Upper lobe of left lung (tissue), 6 donors: ENCODE results near the gene PGBD2. TPM values are rescaled to one million over a fixed set of nuclear protein-coding genes. Genes with fewer than 3 reads are reported as not detected.

ENCODE experiments used
- ATAC-seq, 2 donors: fragments of 200-7000 bp; cut with Tn5 transposase; one replicate each; pipeline ENCODE4 v1.9.1; 2022; ENCODE audit warnings: mild to moderate bottlenecking in 2 of 2, moderate library complexity in 2 of 2; ENCODE audit not compliant: low FRiP score in 2 of 2
- DNase-seq, 2 donors: peaks; one replicate each; pipeline ENCODE4 v3.0.0-alpha.2; 2019 to 2020
- H3K27ac ChIP-seq, 4 donors: fragments of 200-600 bp; sonication (generic); one replicate each; pipeline ENCODE4 v1.5.1; 2016 to 2019
- H3K27me3 ChIP-seq, 4 donors: fragments of 200-600 bp; sonication (generic); one replicate each; pipeline ENCODE4 v1.5.1; 2017 to 2019
- H3K36me3 ChIP-seq, 4 donors: fragments of 200-600 bp; sonication (generic); one replicate each; pipeline ENCODE4 v1.5.1; 2016 to 2019
- H3K4me1 ChIP-seq, 4 donors: fragments of 200-600 bp; sonication (generic); one replicate each; pipeline ENCODE4 v1.5.1; 2018 to 2019
- H3K4me3 ChIP-seq, 4 donors: fragments of 200-600 bp; sonication (generic); one replicate each; pipeline ENCODE4 v1.5.1; 2017 to 2019; ENCODE audit warnings: mild to moderate bottlenecking in 2 of 4, moderate library complexity in 1 of 4
- H3K9me3 ChIP-seq, 4 donors: fragments of 200-600 bp; sonication (generic); one replicate each; pipeline ENCODE4 v1.5.1; 2018 to 2019
- CTCF ChIP-seq, 6 experiments: fragments of 450-650 bp in 4 of 6; fragments of 200-600 bp in 2 of 6; sonication (generic) in 2 of 6; IDR thresholded peaks; one replicate each; pipeline ENCODE4 v1.5.1; 2016 to 2019; ENCODE audit warnings: antibody characterized with exemption in 6 of 6
- EP300 ChIP-seq, 4 donors: sonication (generic); formaldehyde crosslinking; IDR thresholded peaks; one replicate each; pipeline ENCODE4 v1.5.1; 2017; ENCODE audit warnings: antibody characterized with exemption in 4 of 4, control low read depth in 2 of 4
- POLR2A ChIP-seq, 4 donors: fragments of 450-650 bp; IDR thresholded peaks; one replicate each; pipeline ENCODE4 v1.5.1; 2016 to 2017; ENCODE audit warnings: antibody characterized with exemption in 4 of 4, mild to moderate bottlenecking in 2 of 4
- POLR2AphosphoS5 ChIP-seq, 2 donors: sonication (generic); formaldehyde crosslinking; IDR thresholded peaks; one replicate each; pipeline ENCODE4 v1.5.1; 2017; ENCODE audit warnings: antibody characterized with exemption in 2 of 2
- WGBS, 2 donors: methylation state at CpG; one replicate each; pipeline ENCODE4 v1.1.5; 2017 to 2018; 5-methylcytosine and 5-hydroxymethylcytosine counted together
- total RNA-seq, 6 donors: library from RNA; depleted of rRNA in 4 of 6; stranded (reverse); fragments of >200 nt in 4 of 6; gene quantifications; one replicate each; pipeline versions ENCODE4 v1.1.0 to v1.2.1, GENCODE V29; 2016 to 2021
- donor health status: DM: no; HTN: no; CAD: no; lungs with moderate emphysema.
- donor health status: DM: no; HTN: yes; CAD: no; lungs with severe emphysema.

PGBD2 gene
- total RNA-seq, 6 donors from 2014 or later: 5.6 to 19.9 (median 6.7) TPM

- no peaks in the 10 kb centered on the region for H3K9me3 ChIP-seq
- H3K4me1 ChIP-seq: no peaks in the 10 kb centered on the region
- 49 to 70% methylated on average over 2 of the region's 2 CpGs for WGBS, 2 donors
- no peak overlapping the region for H3K27ac ChIP-seq
- H3K27me3 ChIP-seq: no peaks in the 10 kb centered on the region
- DNase-seq (no peak), ATAC-seq (no peak)
- TF ChIP-seq POLR2A (IDR thresholded peaks at IDR 0.05): no peak
- TF ChIP-seq POLR2AphosphoS5 (IDR thresholded peaks at IDR 0.05): no peak
- no peak for TF ChIP-seq CTCF (IDR thresholded peaks at IDR 0.05)
- TF ChIP-seq EP300 (IDR thresholded peaks at IDR 0.05): no peak
- peaks cover 16 to 50% (median 42%) of the 10 kb centered on the region in 4 donors for H3K36me3 ChIP-seq
- no peak overlapping the region for H3K4me3 ChIP-seq
Measured at GRCh38 chr1:248913933-248914332, 7.9 kb downstream of the PGBD2 start.

- H3K27me3 ChIP-seq: no peaks in the 10 kb centered on the region
- TF ChIP-seq POLR2A (IDR thresholded peaks at IDR 0.05) (no peak), CTCF (IDR thresholded peaks at IDR 0.05) (no peak), POLR2AphosphoS5 (IDR thresholded peaks at IDR 0.05) (no peak), EP300 (IDR thresholded peaks at IDR 0.05) (no peak)
- 94 to 97% methylated on average over 5 of the region's 5 CpGs for WGBS, 2 donors
- no peak for DNase-seq
- no peak overlapping the region for H3K4me3 ChIP-seq
- no peaks in the 10 kb centered on the region for H3K4me1 ChIP-seq
- no peak overlapping the region for H3K27ac ChIP-seq
- peaks cover 16 to 50% (median 42%) of the 10 kb centered on the region in 4 donors for H3K36me3 ChIP-seq
- H3K9me3 ChIP-seq: no peaks in the 10 kb centered on the region
- no peak for ATAC-seq
Measured at GRCh38 chr1:248914796-248915381, 8.9 kb downstream of the PGBD2 start.

- Histone ChIP-seq H3K4me3 (no peak overlapping the region), H3K36me3 (peaks cover 16 to 47% (median 42%) of the 10 kb centered on the region in 4 donors), H3K27ac (no peak overlapping the region), H3K27me3 (no peaks in the 10 kb centered on the region), H3K9me3 (no peaks in the 10 kb centered on the region), H3K4me1 (no peaks in the 10 kb centered on the region)
- WGBS, 2 donors: 86 to 94% methylated on average over 8 of the region's 8 CpGs
- no peak for DNase-seq
- no peak for ATAC-seq
- TF ChIP-seq POLR2A (IDR thresholded peaks at IDR 0.05) (no peak), CTCF (IDR thresholded peaks at IDR 0.05) (no peak), POLR2AphosphoS5 (IDR thresholded peaks at IDR 0.05) (no peak), EP300 (IDR thresholded peaks at IDR 0.05) (no peak)
Measured at GRCh38 chr1:248918131-248918530, 12.1 kb downstream of the PGBD2 start.

- ATAC-seq: no peak
- TF ChIP-seq EP300 (IDR thresholded peaks at IDR 0.05) (no peak), POLR2A (IDR thresholded peaks at IDR 0.05) (no peak), CTCF (IDR thresholded peaks at IDR 0.05) (no peak), POLR2AphosphoS5 (IDR thresholded peaks at IDR 0.05) (no peak)
- Histone ChIP-seq H3K4me3 (no peak overlapping the region), H3K27ac (no peak overlapping the region), H3K9me3 (no peaks in the 10 kb centered on the region), H3K4me1 (peaks cover 0 to 8% (median 5%) of the 10 kb centered on the region in 4 donors), H3K36me3 (peaks cover 0 to 3% (median under 1%) of the 10 kb centered on the region in 4 donors), H3K27me3 (no peaks in the 10 kb centered on the region)
- 80% methylated on average over 13 of the region's 13 CpGs for WGBS, 2 donors
- no peak for DNase-seq
Measured at GRCh38 chr1:248923352-248924338, 17.6 kb downstream of the PGBD2 start.
